Right lung (tissue), 5 donors: Measurements from ENCODE around the gene DDX24. TPM values are rescaled to one million over a fixed set of nuclear protein-coding genes. Genes with fewer than 3 reads are reported as not detected.

Source experiments
- DNase-seq, 2 donors: peaks; one replicate each; pipeline ENCODE4 v3.0.0-alpha.2; 2013
- polyA plus RNA-seq, 5 donors: library from polyadenylated mRNA; unstranded; fragments of 120-200 nt; gene quantifications; one replicate each; pipeline versions ENCODE4 v1.2.1 to v1.2.3, GENCODE V29; 2013; ENCODE audit warnings: inconsistent platforms in 1 of 5, low replicate concordance in 1 of 5; ENCODE audit not compliant: insufficient read length in 5 of 5, insufficient read depth in 1 of 5

DDX24 gene
- polyA plus RNA-seq, 5 donors = 129 to 148 (median 139) TPM

GRCh38 chr14:94036313-94037167, 44.5 kb downstream of the DDX24 start:
- no peak for DNase-seq

- DNase-seq = no peak
These were observed 46.1 kb downstream of the DDX24 start for GRCh38 chr14:94034886-94035285.

GRCh38 chr14:94031883-94032279, 49.1 kb downstream of the DDX24 start:
- no peak for DNase-seq

- no peak for DNase-seq
These were observed 49.7 kb downstream of the DDX24 start for GRCh38 chr14:94031161-94031882.

GRCh38 chr14:94030571-94030970, 50.4 kb downstream of the DDX24 start:
- DNase-seq = no peak

GRCh38 chr14:94029671-94030203, 51.3 kb downstream of the DDX24 start:
- DNase-seq = no peak

GRCh38 chr14:94029265-94029664, 51.7 kb downstream of the DDX24 start:
- no peak for DNase-seq

GRCh38 chr14:94028450-94028826, 52.6 kb downstream of the DDX24 start:
- no peak for DNase-seq

- DNase-seq = no peak
These were observed 53.2 kb downstream of the DDX24 start for GRCh38 chr14:94027566-94028449.

GRCh38 chr14:94026889-94027469, 54.0 kb downstream of the DDX24 start:
- DNase-seq = no peak

GRCh38 chr14:94026173-94026888, 54.7 kb downstream of the DDX24 start, which contains the start of gene OTUB2:
Gene OTUB2 (plus strand): TSS chr14:94026340. CDS start chr14:94026538, 198 bp downstream.
- DNase-seq = peak; percentile 98 to 99

GRCh38 chr14:94025720-94026119, 55.3 kb downstream of the DDX24 start:
- no peak for DNase-seq

GRCh38 chr14:94024549-94024948, 56.5 kb downstream of the DDX24 start:
- no peak for DNase-seq

- no peak for DNase-seq
These were observed 58.2 kb downstream of the DDX24 start for GRCh38 chr14:94022532-94023411.

- no peak for DNase-seq
These were observed 59.4 kb downstream of the DDX24 start for GRCh38 chr14:94021416-94022157.

GRCh38 chr14:94021001-94021400, 60.0 kb downstream of the DDX24 start:
- DNase-seq = no peak

GRCh38 chr14:94020267-94020666, 60.7 kb downstream of the DDX24 start:
- DNase-seq = no peak

GRCh38 chr14:94019329-94019728, 61.7 kb downstream of the DDX24 start:
- no peak for DNase-seq

GRCh38 chr14:94018308-94018707, 62.7 kb downstream of the DDX24 start:
- DNase-seq = no peak
